PC-3 (cell line): ENCODE data around the gene SPATA1. TPM values are rescaled to one million over a fixed set of nuclear protein-coding genes. Genes with fewer than 3 reads are reported as not detected.

Experiments
- ATAC-seq: fragments of 200-7000 bp; cut with Tn5 transposase; 2 replicates; pipeline ENCODE4 v1.9.1; 2020; ENCODE audit warnings: mild to moderate bottlenecking, moderate library complexity
- BruUV-seq: library from RNA; stranded (reverse); fragments of 400-500 nt; replicated peaks from 2 replicates; lab custom pipeline; 2021; lab: Mats Ljungman, UMichigan
- CTCF ChIA-PET: fragments of 300-600 bp; sonication (Branson Sonifier 250); formaldehyde crosslinking; loops from one replicate; lab custom pipeline; 2022; ENCODE audit warnings: antibody characterized with exemption; lab: Charles Lee
- POLR2A ChIA-PET: fragments of 300-600 bp; sonication (Branson Sonifier 250); formaldehyde crosslinking; loops from one replicate; lab custom pipeline; 2022; ENCODE audit warnings: antibody characterized with exemption; ENCODE audit not compliant: unreplicated experiment; lab: Charles Lee
- DNase-seq: peaks from one replicate; pipeline ENCODE4 v3.0.0-alpha.2; 2015
- H2AFZ ChIP-seq: fragments of 300-600 bp; sonication (generic); 2 replicates; pipeline ENCODE4 v1.6.0; 2016; ENCODE audit warnings: antibody characterized with exemption, low read length
- H3F3A ChIP-seq: fragments of 300-600 bp; sonication (generic); one replicate; pipeline ENCODE4 v1.6.0; 2017; ENCODE audit warnings: antibody characterized with exemption, low read length, control low read depth, mild to moderate bottlenecking; ENCODE audit not compliant: unreplicated experiment
- H3K27ac ChIP-seq: fragments of 300-600 bp; sonication (generic); 2 replicates; pipeline ENCODE4 v1.5.1; 2016; ENCODE audit warnings: mild to moderate bottlenecking, low read length
- H3K27me3 ChIP-seq: fragments of 300-600 bp; sonication (generic); 2 replicates; pipeline ENCODE4 v1.6.1; 2016; ENCODE audit warnings: low read length, mixed read lengths
- H3K36me3 ChIP-seq: fragments of 300-600 bp; sonication (generic); 2 replicates; pipeline ENCODE4 v1.6.1; 2016; ENCODE audit warnings: low read depth, mixed run types, low read length, mixed read lengths
- H3K4me1 ChIP-seq: fragments of 300-600 bp; sonication (generic); 2 replicates; pipeline ENCODE4 v1.5.1; 2016; ENCODE audit warnings: low read length; ENCODE audit not compliant: insufficient read depth
- H3K4me2 ChIP-seq: fragments of 300-600 bp; sonication (generic); 2 replicates; pipeline ENCODE4 v1.6.0; 2016; ENCODE audit warnings: low read length
- H3K4me3 ChIP-seq: fragments of 300-600 bp; sonication (generic); 2 replicates; pipeline ENCODE4 v1.5.1; 2016; ENCODE audit warnings: mild to moderate bottlenecking, low read length, mixed read lengths
- H3K79me2 ChIP-seq: fragments of 300-600 bp; sonication (generic); 2 replicates; pipeline ENCODE4 v1.6.1; 2017; ENCODE audit warnings: low read length, mixed read lengths
- H3K9ac ChIP-seq: fragments of 300-600 bp; sonication (generic); 2 replicates; pipeline ENCODE4 v1.6.0; 2016; ENCODE audit warnings: mild to moderate bottlenecking, low read length
- H3K9me2 ChIP-seq: fragments of 300-600 bp; sonication (generic); replicated peaks from 2 replicates; pipeline ENCODE4 v1.6.1; 2016; ENCODE audit warnings: mixed run types, low read length, mixed read lengths
- H3K9me3 ChIP-seq: fragments of 300-600 bp; sonication (generic); 2 replicates; pipeline ENCODE4 v1.6.1; 2016; ENCODE audit warnings: low read length, mixed read lengths
- H4K20me1 ChIP-seq: fragments of 300-600 bp; sonication (generic); 2 replicates; pipeline ENCODE4 v1.6.1; 2016; ENCODE audit warnings: low read length, mixed read lengths
- CTCF ChIP-seq: fragments of 300-600 bp; sonication (generic); conservative IDR thresholded peaks from 2 replicates; pipeline ENCODE4 v1.5.1; 2017; ENCODE audit warnings: antibody characterized with exemption, low read depth, mild to moderate bottlenecking, low read length
- EZH2 ChIP-seq: fragments of 300-600 bp; sonication (generic); IDR thresholded peaks from one replicate; pipeline ENCODE4 v1.6.1; 2017; ENCODE audit warnings: antibody characterized with exemption, mild to moderate bottlenecking, low read length; ENCODE audit not compliant: unreplicated experiment
- EZH2phosphoT487 ChIP-seq: fragments of 300-600 bp; sonication (generic); IDR thresholded peaks from 2 replicates; pipeline ENCODE4 v1.6.1; 2018; ENCODE audit warnings: mild to moderate bottlenecking, antibody characterized with exemption, low read length, borderline replicate concordance
- intact Hi-C: fragments of 100-400 bp; cut with micrococcal nuclease; formaldehyde crosslinking; loops from 2 replicates; pipeline ENCODE4 v1.9.0; 2023
- total RNA-seq: library from RNA; depleted of rRNA; stranded (reverse); fragments of >200 nt; gene quantifications from 2 replicates; pipeline ENCODE4 v1.2.3, GENCODE V29; 2014

SPATA1 gene
- total RNA-seq, 1 experiment from 2014 or later: 2.9 TPM

GRCh38 chr1:84600796-84601195, 94.6 kb downstream of the SPATA1 start:
- ChIA-PET CTCF (no interaction called here), POLR2A (no interaction called here)
- no peaks in the 10 kb centered on the region for H3K27me3 ChIP-seq
- no peak overlapping the region for H3K4me3 ChIP-seq
- H3K27ac ChIP-seq: no peak overlapping the region
- no peak overlapping the region for H3K9ac ChIP-seq
- no peak for DNase-seq
- H3K79me2 ChIP-seq: no peaks in the 10 kb centered on the region
- BruUV-seq: no TSS peak
- intact Hi-C loops: no loop called here
- peaks cover 15% of the 10 kb centered on the region for H3F3A ChIP-seq
- no peak overlapping the region for H2AFZ ChIP-seq
- no peak overlapping the region for H3K4me2 ChIP-seq
- no peaks in the 10 kb centered on the region for H4K20me1 ChIP-seq
- TF ChIP-seq EZH2: no peak
- TF ChIP-seq EZH2phosphoT487: no peak
- TF ChIP-seq CTCF: no peak
- H3K9me3 ChIP-seq: no peaks in the 10 kb centered on the region
- no peak for ATAC-seq
- H3K4me1 ChIP-seq: peaks cover 44% of the 10 kb centered on the region
- no peaks in the 10 kb centered on the region for H3K9me2 ChIP-seq
- no peaks in the 10 kb centered on the region for H3K36me3 ChIP-seq

GRCh38 chr1:84603223-84603622, 97.0 kb downstream of the SPATA1 start:
- intact Hi-C loops: no loop called here
- Histone ChIP-seq H3K27me3 (no peaks in the 10 kb centered on the region), H3K4me1 (peaks cover 37% of the 10 kb centered on the region), H4K20me1 (no peaks in the 10 kb centered on the region), H3K9ac (peak overlapping the region; percentile 80), H3K79me2 (no peaks in the 10 kb centered on the region), H3K4me3 (peak overlapping the region; percentile 63), H3K27ac (peak overlapping the region; percentile 92), H3F3A (peaks cover 15% of the 10 kb centered on the region), H2AFZ (peak overlapping the region; percentile 67; the same call in 1 of the 2 replicates), H3K36me3 (no peaks in the 10 kb centered on the region), H3K9me3 (no peaks in the 10 kb centered on the region), H3K9me2 (no peaks in the 10 kb centered on the region), H3K4me2 (peak overlapping the region; percentile 87)
- ATAC-seq (peak; percentile 9), DNase-seq (peak; percentile 29)
- CTCF ChIA-PET: interaction anchor here (1.1 kb wide), 1 partner anchor 150 kb away, joined by 3 read pairs; no protein-coding TSS in a partner anchor
- POLR2A ChIA-PET: interaction anchor here (0.6 to 1.4 kb wide), 3 partner anchors 30 to 123 kb away, joined by 3 to 4 read pairs (median 4); partner anchors contain the start of genes GNG5 and SPATA1
- no TSS peak for BruUV-seq
- no peak for TF ChIP-seq EZH2phosphoT487
- TF ChIP-seq EZH2: no peak
- no peak for TF ChIP-seq CTCF
